HepG2 (cell line): Measurements from ENCODE around the gene SLC25A18. TPM values are rescaled to one million over a fixed set of nuclear protein-coding genes. Genes with fewer than 3 reads are reported as not detected.

Experiments used
- ATAC-seq: fragments of 200-7000 bp; cut with Tn5 transposase; 3 replicates; pipeline ENCODE4 v1.9.1; 2020; ENCODE audit warnings: mild to moderate bottlenecking, moderate library complexity
- BruUV-seq: library from RNA; stranded (reverse); fragments of 400-500 nt; replicated peaks from 2 replicates; lab custom pipeline; 2021; lab: Mats Ljungman, UMichigan
- CTCF ChIA-PET: fragments of 300-600 bp; formaldehyde crosslinking; extraction: SDS; loops from one replicate; lab custom pipeline; 2021; ENCODE audit warnings: low total read pairs, inconsistent platforms, low intra/inter-chr PET ratio; lab: Yijun Ruan, JAX
- POLR2A ChIA-PET: fragments of 350-600 bp; sonication (Branson Sonifier 250); formaldehyde crosslinking; loops from one replicate; lab custom pipeline; 2020; ENCODE audit warnings: antibody characterized with exemption, inconsistent platforms; lab: Yijun Ruan, JAX
- DNase-seq: peaks from one replicate; pipeline ENCODE4 v3.0.0-alpha.2; 2015; ENCODE audit warnings: low spot score
- FAIRE-seq: peaks from 3 replicates; lab custom pipeline; 2011; peaks lifted over from hg19 to GRCh38; lab: Jason Lieb, UNC
- H2AFZ ChIP-seq: one replicate; pipeline ENCODE4 v1.6.1; 2011; ENCODE audit warnings: low read length, inconsistent platforms
- H3K27ac ChIP-seq: fragments of 300-600 bp; 3 replicates; pipeline ENCODE4 v1.8.0; 2011; ENCODE audit warnings: mixed run types, mild to moderate bottlenecking, mixed read lengths, low read length, inconsistent platforms; ENCODE audit not compliant: insufficient read depth; ENCODE audit errors: extremely low read length
- H3K27me3 ChIP-seq, 2 experiments: fragments of 200-600 bp in 1 of 2; 2 replicates in 1 of 2; 3 replicates in 1 of 2; pipeline versions ENCODE4 v1.6.0 to v1.8.0; 2011; ENCODE audit warnings: low read length in 2 of 2, mild to moderate bottlenecking in 2 of 2, moderate library complexity in 2 of 2, inconsistent platforms in 1 of 2; ENCODE audit not compliant: insufficient read depth in 2 of 2, control insufficient read depth in 1 of 2
- H3K36me3 ChIP-seq, 2 experiments: fragments of 200-600 bp in 1 of 2; replicated peaks in 1 of 2; 2 replicates in 1 of 2; 3 replicates in 1 of 2; pipeline versions ENCODE4 v1.5.1 to v1.8.0; 2011; ENCODE audit warnings: low read length in 2 of 2, inconsistent platforms in 1 of 2; ENCODE audit not compliant: insufficient read depth in 2 of 2, control insufficient read depth in 1 of 2
- H3K4me1 ChIP-seq: 2 replicates; pipeline ENCODE4 v1.5.1; 2012; ENCODE audit warnings: low read length, inconsistent platforms; ENCODE audit not compliant: insufficient read depth
- H3K4me2 ChIP-seq: 2 replicates; pipeline ENCODE4 v1.6.0; 2011; ENCODE audit warnings: low read depth, low read length, inconsistent platforms
- H3K4me3 ChIP-seq, 3 experiments: fragments of 200-600 bp in 1 of 3; sonication (generic), shearing (Covaris generic) in 1 of 3; replicated peaks in 1 of 3; 2 replicates each; pipeline ENCODE4 v1.5.1; 2011 to 2016; ENCODE audit warnings: low read length in 3 of 3, inconsistent platforms in 2 of 3, low read depth in 2 of 3, mild to moderate bottlenecking in 2 of 3, control low read depth in 1 of 3, mixed read lengths in 1 of 3; ENCODE audit not compliant: insufficient read depth in 1 of 3
- H3K79me2 ChIP-seq: one replicate; pipeline ENCODE4 v1.6.1; 2011; ENCODE audit warnings: low read length, inconsistent platforms; ENCODE audit not compliant: insufficient read depth
- H3K9ac ChIP-seq: 2 replicates; pipeline ENCODE4 v1.6.0; 2011; ENCODE audit warnings: mild to moderate bottlenecking, low read depth, low read length, inconsistent platforms; ENCODE audit not compliant: insufficient read depth
- H3K9me3 ChIP-seq: 2 replicates; pipeline ENCODE4 v1.5.1; 2012; ENCODE audit warnings: mild to moderate bottlenecking, low read length
- H4K20me1 ChIP-seq: 2 replicates; pipeline ENCODE4 v1.6.0; 2011; ENCODE audit warnings: inconsistent platforms, mild to moderate bottlenecking, low read length, moderate library complexity; ENCODE audit not compliant: insufficient read depth
- KAT7 ChIP-seq: IDR thresholded peaks from 2 replicates; pipeline ENCODE4 v1.6.1; 2018; ENCODE audit warnings: borderline replicate concordance, missing compliant biosample characterization
- KLF9 ChIP-seq: IDR thresholded peaks from 2 replicates; pipeline ENCODE4 v1.6.1; 2016; ENCODE audit warnings: low read depth
- NFYC ChIP-seq: IDR thresholded peaks from 2 replicates; pipeline ENCODE4 v1.6.1; 2016; ENCODE audit warnings: missing genetic modification reagents, missing compliant biosample characterization
- NPAS2 ChIP-seq: sonication (generic); formaldehyde crosslinking; IDR thresholded peaks from 2 replicates; pipeline ENCODE4 v1.8.0; 2022; ENCODE audit warnings: mild to moderate bottlenecking, missing genetic modification reagents, borderline replicate concordance
- POLR2A ChIP-seq, 2 experiments: IDR thresholded peaks; 2 replicates each; pipeline ENCODE4 v1.6.1; 2011; ENCODE audit warnings: low read depth in 2 of 2, low read length in 2 of 2, mild to moderate bottlenecking in 1 of 2, moderate library complexity in 1 of 2; ENCODE audit not compliant: insufficient read depth in 1 of 2
- SAFB2 ChIP-seq: sonication (generic); formaldehyde crosslinking; IDR thresholded peaks from 2 replicates; pipeline ENCODE4 v1.5.1; 2020; ENCODE audit warnings: missing genetic modification reagents, low read depth, mild to moderate bottlenecking, borderline replicate concordance
- SP5 ChIP-seq: IDR thresholded peaks from 2 replicates; pipeline ENCODE4 v1.6.1; 2016; ENCODE audit warnings: low read depth, borderline replicate concordance
- ZNF441 ChIP-seq: sonication (generic); formaldehyde crosslinking; IDR thresholded peaks from 2 replicates; pipeline ENCODE4 v1.7.0; 2021; ENCODE audit warnings: missing genetic modification reagents, borderline replicate concordance
- ZNF768 ChIP-seq: sonication (generic); formaldehyde crosslinking; IDR thresholded peaks from 2 replicates; pipeline ENCODE4 v1.4.0; 2020; ENCODE audit warnings: missing genetic modification reagents
- ZSCAN30 ChIP-seq: sonication (generic); formaldehyde crosslinking; IDR thresholded peaks from 2 replicates; pipeline ENCODE4 v1.5.0; 2020; ENCODE audit warnings: mild to moderate bottlenecking, missing genetic modification reagents
- WGBS: methylation state at CpG from one replicate; pipeline ENCODE4 v1.1.6; 2017; ENCODE audit warnings: low lambda C conversion rate; 5-methylcytosine and 5-hydroxymethylcytosine counted together
- in situ Hi-C: cut with HindIII; loops from 2 replicates; pipeline ENCODE4 v1.10.0; 2017; ENCODE audit warnings: low pct_unique_long_range_greater_than_20kb; ENCODE audit not compliant: extremely low pct_ligation_motif_present
- intact Hi-C: fragments of 100-400 bp; cut with micrococcal nuclease; formaldehyde crosslinking; loops from one replicate; pipeline ENCODE4 v1.10.0; 2022; ENCODE audit not compliant: unreplicated experiment
- polyA plus RNA-seq, 8 experiments: library from polyadenylated mRNA; depleted of rRNA in 3 of 8; stranded (reverse) in 7 of 8; unstranded in 1 of 8; fragments of >200 nt; fragmentation: Illumina TruSeq in 4 of 8; extraction: Trizol in 4 of 8; gene quantifications; 2 replicates each; pipeline versions ENCODE4 v1.2.1 to v1.2.3, GENCODE V29; 2011 to 2016; ENCODE audit warnings: low read depth in 4 of 8, missing spikeins in 1 of 8, mixed read lengths in 1 of 8; ENCODE audit not compliant: insufficient read depth in 1 of 8
- total RNA-seq, 5 experiments: library from RNA; depleted of rRNA; stranded (reverse); fragments of >200 nt; fragmentation: Illumina TruSeq; extraction: Trizol; gene quantifications; 2 replicates each; pipeline ENCODE4 v1.2.3, GENCODE V29; 2016; ENCODE audit warnings: low read depth in 1 of 5
- TF ChIP-seq, protein P1 (sequence below): sonication (generic); formaldehyde crosslinking; IDR thresholded peaks from 2 replicates; pipeline ENCODE4 v1.8.0; 2022; ENCODE audit warnings: low read depth, missing genetic modification reagents
- TF ChIP-seq, protein P2 (sequence below): sonication (generic); formaldehyde crosslinking; IDR thresholded peaks from 2 replicates; pipeline ENCODE4 v1.8.0; 2022; ENCODE audit warnings: mild to moderate bottlenecking, missing genetic modification reagents, moderate library complexity
- TF ChIP-seq, protein P3 (sequence below): sonication (generic); formaldehyde crosslinking; IDR thresholded peaks from 2 replicates; pipeline ENCODE4 v1.4.0; 2020; ENCODE audit warnings: mild to moderate bottlenecking, missing genetic modification reagents
- TF ChIP-seq, protein P4 (sequence below): sonication (generic); formaldehyde crosslinking; IDR thresholded peaks from 2 replicates; pipeline ENCODE4 v1.5.1; 2020; ENCODE audit warnings: mild to moderate bottlenecking, missing genetic modification reagents

The SLC25A18 gene
- total and polyA plus RNA-seq, 2 of the 13 experiments (the other 11 are each of a cell fraction or from before 2014, with no cell fraction given): 0.28 to 0.75 TPM

DNA sequence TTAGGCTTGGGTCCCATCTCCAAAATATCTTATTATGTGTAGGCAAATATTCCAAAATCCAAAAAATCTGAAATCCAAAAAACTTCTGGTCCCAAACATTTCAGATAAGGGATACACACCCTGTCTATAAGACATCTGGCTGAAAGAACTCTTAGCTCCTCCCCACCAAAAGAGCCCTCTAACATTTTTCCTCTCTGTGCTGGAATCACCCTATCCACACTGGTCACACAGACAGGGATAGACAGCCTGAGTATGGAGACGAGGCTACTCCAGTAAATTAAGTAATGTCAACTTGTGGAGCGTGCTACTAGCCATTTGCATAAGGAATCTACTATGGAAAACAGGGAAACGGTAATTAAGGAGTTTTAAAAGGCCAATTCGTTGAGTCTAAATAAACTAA, 40.4 kb downstream of the SLC25A18 start (continued):
- TF ChIP-seq, protein P1, sequence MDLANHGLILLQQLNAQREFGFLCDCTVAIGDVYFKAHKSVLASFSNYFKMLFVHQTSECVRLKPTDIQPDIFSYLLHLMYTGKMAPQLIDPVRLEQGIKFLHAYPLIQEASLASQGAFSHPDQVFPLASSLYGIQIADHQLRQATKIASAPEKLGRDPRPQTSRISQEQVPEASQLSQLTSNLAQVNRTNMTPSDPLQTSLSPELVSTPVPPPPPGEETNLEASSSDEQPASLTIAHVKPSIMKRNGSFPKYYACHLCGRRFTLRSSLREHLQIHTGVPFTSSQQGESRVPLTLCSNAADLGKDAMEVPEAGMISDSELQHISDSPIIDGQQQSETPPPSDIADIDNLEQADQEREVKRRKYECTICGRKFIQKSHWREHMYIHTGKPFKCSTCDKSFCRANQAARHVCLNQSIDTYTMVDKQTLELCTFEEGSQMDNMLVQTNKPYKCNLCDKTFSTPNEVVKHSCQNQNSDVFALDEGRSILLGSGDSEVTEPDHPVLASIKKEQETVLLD (CRISPR knock-in tag): no peak

DNA sequence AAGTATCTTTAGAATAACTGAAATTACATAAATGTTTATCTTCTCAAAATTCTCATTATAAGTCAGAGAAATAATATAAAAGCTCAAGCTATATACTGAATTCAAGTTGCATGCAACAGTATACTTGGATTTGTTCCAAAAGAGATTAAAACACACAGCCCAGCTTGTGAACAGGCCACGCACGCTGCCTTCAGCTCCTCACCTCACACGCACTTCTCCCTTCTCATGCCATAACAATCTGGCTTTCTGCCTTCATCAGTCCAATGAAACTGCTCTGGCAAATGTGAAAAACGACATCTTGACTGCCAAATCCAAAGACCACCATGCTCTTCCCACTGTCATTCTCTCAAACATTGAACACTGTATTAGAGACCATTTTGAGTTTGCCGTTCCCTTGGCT, 43.2 kb downstream of the SLC25A18 start:
- ChIA-PET CTCF (no interaction called here), POLR2A (no interaction called here)
- H3K9me3 ChIP-seq: no peaks in the 10 kb centered on the region
- H3K27ac ChIP-seq: no peak overlapping the region
- H2AFZ ChIP-seq: no peak overlapping the region
- H3K36me3 ChIP-seq: peaks cover 15 to 36% of the 10 kb centered on the region in 2 experiments; a peak in 4 of 5 replicates
- H3K9ac ChIP-seq: no peak overlapping the region
- TF ChIP-seq SAFB2 (CRISPR knock-in tag) (no peak), ZNF768 (CRISPR knock-in tag) (no peak), SP5 (CRISPR knock-in tag) (no peak), NPAS2 (no peak), ZNF441 (CRISPR knock-in tag) (no peak), NFYC (CRISPR knock-in tag) (no peak), POLR2A (IDR thresholded peaks at IDR 0.05; ENCODE audit: insufficient read depth in 1 of 2, low read depth in 2 of 2, low read length in 2 of 2) (no peak), KAT7 (no peak), ZSCAN30 (CRISPR knock-in tag) (no peak), KLF9 (no peak)
- TF ChIP-seq, protein P2, sequence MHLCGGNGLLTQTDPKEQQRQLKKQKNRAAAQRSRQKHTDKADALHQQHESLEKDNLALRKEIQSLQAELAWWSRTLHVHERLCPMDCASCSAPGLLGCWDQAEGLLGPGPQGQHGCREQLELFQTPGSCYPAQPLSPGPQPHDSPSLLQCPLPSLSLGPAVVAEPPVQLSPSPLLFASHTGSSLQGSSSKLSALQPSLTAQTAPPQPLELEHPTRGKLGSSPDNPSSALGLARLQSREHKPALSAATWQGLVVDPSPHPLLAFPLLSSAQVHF (CRISPR knock-in tag): no peak
- TF ChIP-seq, protein P3, sequence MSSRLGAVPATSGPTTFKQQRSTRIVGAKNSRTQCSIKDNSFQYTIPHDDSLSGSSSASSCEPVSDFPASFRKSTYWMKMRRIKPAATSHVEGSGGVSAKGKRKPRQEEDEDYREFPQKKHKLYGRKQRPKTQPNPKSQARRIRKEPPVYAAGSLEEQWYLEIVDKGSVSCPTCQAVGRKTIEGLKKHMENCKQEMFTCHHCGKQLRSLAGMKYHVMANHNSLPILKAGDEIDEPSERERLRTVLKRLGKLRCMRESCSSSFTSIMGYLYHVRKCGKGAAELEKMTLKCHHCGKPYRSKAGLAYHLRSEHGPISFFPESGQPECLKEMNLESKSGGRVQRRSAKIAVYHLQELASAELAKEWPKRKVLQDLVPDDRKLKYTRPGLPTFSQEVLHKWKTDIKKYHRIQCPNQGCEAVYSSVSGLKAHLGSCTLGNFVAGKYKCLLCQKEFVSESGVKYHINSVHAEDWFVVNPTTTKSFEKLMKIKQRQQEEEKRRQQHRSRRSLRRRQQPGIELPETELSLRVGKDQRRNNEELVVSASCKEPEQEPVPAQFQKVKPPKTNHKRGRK (CRISPR knock-in tag): no peak
- TF ChIP-seq, protein P4, sequence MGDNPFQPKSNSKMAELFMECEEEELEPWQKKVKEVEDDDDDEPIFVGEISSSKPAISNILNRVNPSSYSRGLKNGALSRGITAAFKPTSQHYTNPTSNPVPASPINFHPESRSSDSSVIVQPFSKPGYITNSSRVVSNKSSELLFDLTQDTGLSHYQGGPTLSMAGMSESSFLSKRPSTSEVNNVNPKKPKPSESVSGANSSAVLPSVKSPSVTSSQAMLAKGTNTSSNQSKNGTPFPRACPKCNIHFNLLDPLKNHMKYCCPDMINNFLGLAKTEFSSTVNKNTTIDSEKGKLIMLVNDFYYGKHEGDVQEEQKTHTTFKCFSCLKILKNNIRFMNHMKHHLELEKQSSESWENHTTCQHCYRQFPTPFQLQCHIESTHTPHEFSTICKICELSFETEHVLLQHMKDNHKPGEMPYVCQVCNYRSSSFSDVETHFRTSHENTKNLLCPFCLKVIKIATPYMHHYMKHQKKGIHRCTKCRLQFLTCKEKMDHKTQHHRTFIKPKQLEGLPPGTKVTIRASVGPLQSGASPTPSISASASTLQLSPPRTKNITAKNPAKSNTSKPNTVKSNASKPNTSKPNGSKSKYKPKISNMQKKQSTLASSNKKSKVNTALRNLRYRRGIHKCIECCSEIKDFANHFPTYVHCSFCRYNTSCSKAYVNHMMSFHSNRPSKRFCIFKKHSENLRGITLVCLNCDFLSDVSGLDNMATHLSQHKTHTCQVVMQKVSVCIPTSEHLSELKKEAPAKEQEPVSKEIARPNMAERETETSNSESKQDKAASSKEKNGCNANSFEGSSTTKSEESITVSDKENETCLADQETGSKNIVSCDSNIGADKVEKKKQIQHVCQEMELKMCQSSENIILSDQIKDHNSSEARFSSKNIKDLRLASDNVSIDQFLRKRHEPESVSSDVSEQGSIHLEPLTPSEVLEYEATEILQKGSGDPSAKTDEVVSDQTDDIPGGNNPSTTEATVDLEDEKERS (CRISPR knock-in tag): no peak
- H3K4me2 ChIP-seq: no peak overlapping the region
- H4K20me1 ChIP-seq: no peaks in the 10 kb centered on the region
- in situ Hi-C loops (no loop called here), intact Hi-C loops (no loop called here)
- no peaks in the 10 kb centered on the region for H3K27me3 ChIP-seq
- WGBS: 95% methylated on average over 5 of the region's 5 CpGs
- ATAC-seq: no peak
- no peak for DNase-seq
- peaks cover 13% of the 10 kb centered on the region for H3K79me2 ChIP-seq
- no peaks in the 10 kb centered on the region for H3K4me1 ChIP-seq
- no TSS peak for BruUV-seq
- H3K4me3 ChIP-seq: no peak overlapping the region
- FAIRE-seq: no peak
